GM19452 (cell line): ENCODE measurements around the gene DNAJC3.
"Not testable (repeated sequence)": the region's sequence is repeated elsewhere in the genome, so short reads cannot be mapped to it uniquely, and the experiment has no call there.

Experiments
- ATAC-seq: cut with Tn5 transposase; IDR thresholded peaks from one replicate; pipeline ENCODE4 v1.9.1; 2021; ENCODE audit not compliant: unreplicated experiment

DNAJC3 gene

GRCh38 chr13:95671597-95671996 lies 5.3 kb upstream of the DNAJC3 start:
- no peak for ATAC-seq

GRCh38 chr13:95676105-95676761 lies 706 bp upstream of the DNAJC3 start:
- ATAC-seq: peak; percentile 12

- peak; percentile 1 for ATAC-seq
Observed at GRCh38 chr13:95677564-95678266, 776 bp downstream of the DNAJC3 start.

GRCh38 chr13:95678967-95679366 lies 2.0 kb downstream of the DNAJC3 start:
- ATAC-seq: no peak

- ATAC-seq: no peak
Observed at GRCh38 chr13:95679722-95680121, 2.8 kb downstream of the DNAJC3 start.

GRCh38 chr13:95684418-95684817 lies 7.5 kb downstream of the DNAJC3 start:
- ATAC-seq: no peak

GRCh38 chr13:95684960-95685359 lies 8.0 kb downstream of the DNAJC3 start:
- not testable (repeated sequence) for ATAC-seq

- no peak for ATAC-seq
Observed at GRCh38 chr13:95689582-95689926, 12.6 kb downstream of the DNAJC3 start.

GRCh38 chr13:95690986-95691385 lies 14.0 kb downstream of the DNAJC3 start:
- not testable (repeated sequence) for ATAC-seq

GRCh38 chr13:95697052-95697680 lies 20.2 kb downstream of the DNAJC3 start:
- ATAC-seq: no peak

- no peak for ATAC-seq
Observed at GRCh38 chr13:95698047-95698749, 21.3 kb downstream of the DNAJC3 start.

GRCh38 chr13:95703576-95703975 lies 26.6 kb downstream of the DNAJC3 start:
- ATAC-seq: no peak

- ATAC-seq: no peak
Observed at GRCh38 chr13:95704510-95704909, 27.6 kb downstream of the DNAJC3 start.

GRCh38 chr13:95706356-95706755 lies 29.4 kb downstream of the DNAJC3 start:
- no peak for ATAC-seq

- no peak for ATAC-seq
Observed at GRCh38 chr13:95707035-95707434, 30.1 kb downstream of the DNAJC3 start.

GRCh38 chr13:95707442-95708390 lies 30.8 kb downstream of the DNAJC3 start:
- ATAC-seq: no peak

- ATAC-seq: no peak
Observed at GRCh38 chr13:95708391-95708774, 31.4 kb downstream of the DNAJC3 start.

- no peak for ATAC-seq
Observed at GRCh38 chr13:95708811-95709500, 32.0 kb downstream of the DNAJC3 start.

- ATAC-seq: no peak
Observed at GRCh38 chr13:95710313-95710712, 33.4 kb downstream of the DNAJC3 start.

GRCh38 chr13:95712846-95713245 lies 35.9 kb downstream of the DNAJC3 start:
- not testable (repeated sequence) for ATAC-seq
